IPS-20b (cell line): ENCODE data around the gene DHCR7.

Experiments used
- H3K27ac ChIP-seq: one replicate; pipeline ENCODE4 v1.5.1; 2013; ENCODE audit warnings: low read length
- H3K27me3 ChIP-seq: 2 replicates; pipeline ENCODE4 v1.6.1; 2013; ENCODE audit warnings: mild to moderate bottlenecking, low read length, inconsistent platforms; ENCODE audit not compliant: insufficient read depth
- H3K36me3 ChIP-seq: 2 replicates; pipeline ENCODE4 v1.6.1; 2013; ENCODE audit warnings: low read depth, mild to moderate bottlenecking, inconsistent platforms, low read length, moderate library complexity; ENCODE audit not compliant: insufficient read depth
- H3K4me1 ChIP-seq: 2 replicates; pipeline ENCODE4 v1.6.1; 2013; ENCODE audit warnings: mild to moderate bottlenecking, control low read depth, inconsistent platforms, low read length, moderate library complexity; ENCODE audit not compliant: insufficient read depth
- H3K4me3 ChIP-seq: 2 replicates; pipeline ENCODE4 v1.5.1; 2013; ENCODE audit warnings: mild to moderate bottlenecking, low read length, inconsistent platforms
- H3K9ac ChIP-seq: 2 replicates; pipeline ENCODE4 v1.6.1; 2013; ENCODE audit warnings: low read depth, mild to moderate bottlenecking, inconsistent platforms, low read length, moderate library complexity
- H3K9me3 ChIP-seq: 2 replicates; pipeline ENCODE4 v1.6.1; 2013; ENCODE audit warnings: mild to moderate bottlenecking, low read depth, low read length, inconsistent platforms; ENCODE audit not compliant: insufficient read depth

DHCR7 gene

DNA sequence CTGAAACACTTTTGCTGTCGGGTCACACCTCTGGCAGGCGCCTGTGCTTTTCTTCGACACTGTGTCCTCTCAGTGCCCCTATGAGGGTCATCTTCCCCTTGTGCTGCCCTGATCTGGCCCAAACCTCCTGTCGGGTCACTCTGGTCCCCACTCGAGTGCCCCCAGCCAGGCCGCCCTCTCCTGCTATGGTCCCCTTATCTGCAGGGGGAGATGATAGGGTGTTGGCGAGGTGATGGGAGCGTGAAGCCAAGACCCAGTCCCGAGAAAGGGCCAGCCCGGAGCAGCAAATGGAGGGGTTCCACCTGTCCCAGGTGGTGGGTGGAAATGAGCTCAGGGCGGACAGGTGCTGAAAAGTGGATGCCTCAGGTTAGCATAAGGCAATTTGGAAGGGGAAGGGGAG, 14.5 kb upstream of the DHCR7 start:
- Histone ChIP-seq H3K4me1 (no peaks in the 10 kb centered on the region), H3K9me3 (peaks cover 4% of the 10 kb centered on the region), H3K27ac (no peak overlapping the region), H3K9ac (no peak overlapping the region), H3K4me3 (no peak overlapping the region), H3K36me3 (peaks cover 40% of the 10 kb centered on the region), H3K27me3 (no peaks in the 10 kb centered on the region)

DNA sequence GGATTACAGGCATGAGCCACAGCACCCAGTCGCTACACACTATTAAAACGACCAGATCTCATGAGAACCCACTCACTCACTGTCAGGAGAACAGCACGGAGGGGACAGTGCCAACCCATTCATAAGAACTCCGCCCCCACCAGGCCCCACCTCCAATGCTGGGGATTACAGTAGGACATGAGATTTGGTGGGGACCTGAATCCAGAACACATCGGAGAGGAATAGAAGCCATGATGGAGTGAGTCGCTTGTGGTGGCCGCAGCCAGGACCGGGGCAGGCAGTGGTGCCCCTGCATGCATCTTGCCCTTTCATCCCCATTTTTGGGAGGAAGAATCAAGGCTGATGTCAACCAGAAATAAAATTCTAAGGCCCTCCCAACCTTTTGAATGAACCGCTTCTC, 13.5 kb upstream of the DHCR7 start:
- peaks cover 38% of the 10 kb centered on the region for H3K36me3 ChIP-seq

DNA sequence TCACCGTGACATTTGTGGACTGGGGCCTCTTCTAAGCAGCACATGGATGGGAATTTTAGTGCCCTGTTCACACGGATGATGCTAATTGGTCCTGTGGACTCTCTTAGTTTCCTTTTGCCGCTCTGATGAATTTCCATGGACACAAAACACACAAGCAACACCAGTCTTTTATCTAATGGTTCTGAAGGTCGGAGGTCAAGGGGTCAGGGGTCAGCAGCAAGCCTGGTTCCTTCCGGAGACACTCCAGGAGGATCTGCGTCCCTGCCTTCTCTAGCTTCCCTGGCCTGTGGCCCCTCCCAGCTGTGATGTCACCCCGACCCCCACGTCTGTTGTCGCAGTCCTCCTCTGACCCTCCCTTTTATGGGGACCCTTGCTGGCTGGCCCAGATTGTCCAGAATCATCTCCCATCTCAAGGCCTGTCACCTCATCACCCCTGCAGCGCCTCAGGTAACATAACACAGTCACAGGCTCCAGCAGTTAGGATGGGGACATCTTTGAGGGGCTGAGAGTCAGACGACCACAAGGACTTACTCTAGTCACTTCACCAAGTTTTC, 11.7 kb upstream of the DHCR7 start:
- H3K27me3 ChIP-seq = no peaks in the 10 kb centered on the region
- no peak overlapping the region for H3K27ac ChIP-seq
- H3K9me3 ChIP-seq = no peaks in the 10 kb centered on the region
- H3K4me3 ChIP-seq = no peak overlapping the region
- no peaks in the 10 kb centered on the region for H3K4me1 ChIP-seq
- H3K36me3 ChIP-seq = peaks cover 54% of the 10 kb centered on the region
- no peak overlapping the region for H3K9ac ChIP-seq

More for the DNA sequence above, 13.5 kb upstream of the DHCR7 start:
- Histone ChIP-seq H3K27ac (no peak overlapping the region), H3K9ac (no peak overlapping the region), H3K27me3 (no peaks in the 10 kb centered on the region), H3K9me3 (no peaks in the 10 kb centered on the region), H3K4me3 (no peak overlapping the region), H3K4me1 (no peaks in the 10 kb centered on the region)

DNA sequence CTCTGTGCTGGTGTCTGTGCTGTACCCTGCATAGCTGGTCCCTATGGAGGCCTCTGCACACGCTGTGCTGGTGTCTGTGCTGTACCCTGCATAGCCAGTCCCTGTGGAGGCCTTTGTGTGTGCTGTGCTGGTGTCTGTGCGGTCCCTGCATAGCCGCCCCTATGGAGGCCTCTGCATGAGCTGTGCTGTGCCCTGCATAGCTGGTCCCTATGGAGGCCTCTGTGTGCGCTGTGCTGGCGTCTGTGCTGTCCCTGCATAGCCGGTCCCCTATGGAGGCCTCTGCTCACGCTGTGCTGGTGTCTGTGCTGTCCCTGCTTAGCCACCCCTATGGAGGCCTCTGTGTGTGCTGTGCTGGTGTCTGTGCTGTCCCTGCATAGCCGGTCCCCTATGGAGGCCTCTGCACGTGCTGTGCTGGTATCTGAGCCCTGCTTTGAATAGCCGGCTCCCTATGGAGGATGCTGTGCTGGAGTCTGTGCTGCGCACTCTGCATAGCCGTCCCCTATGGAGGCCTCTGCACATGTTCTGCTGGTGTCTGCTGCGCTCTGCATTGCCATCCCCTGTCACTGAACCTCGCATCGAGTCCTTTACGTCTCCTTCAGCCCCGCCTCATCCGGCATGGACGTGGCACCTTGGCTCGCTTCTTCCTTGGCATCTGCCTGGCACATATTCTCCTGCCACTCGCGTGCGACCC, 11.0 kb upstream of the DHCR7 start:
- Histone ChIP-seq H3K4me1 (no peaks in the 10 kb centered on the region), H3K4me3 (no peak overlapping the region), H3K36me3 (peaks cover 55% of the 10 kb centered on the region), H3K27me3 (no peaks in the 10 kb centered on the region), H3K9ac (no peak overlapping the region), H3K27ac (no peak overlapping the region), H3K9me3 (no peaks in the 10 kb centered on the region)

DNA sequence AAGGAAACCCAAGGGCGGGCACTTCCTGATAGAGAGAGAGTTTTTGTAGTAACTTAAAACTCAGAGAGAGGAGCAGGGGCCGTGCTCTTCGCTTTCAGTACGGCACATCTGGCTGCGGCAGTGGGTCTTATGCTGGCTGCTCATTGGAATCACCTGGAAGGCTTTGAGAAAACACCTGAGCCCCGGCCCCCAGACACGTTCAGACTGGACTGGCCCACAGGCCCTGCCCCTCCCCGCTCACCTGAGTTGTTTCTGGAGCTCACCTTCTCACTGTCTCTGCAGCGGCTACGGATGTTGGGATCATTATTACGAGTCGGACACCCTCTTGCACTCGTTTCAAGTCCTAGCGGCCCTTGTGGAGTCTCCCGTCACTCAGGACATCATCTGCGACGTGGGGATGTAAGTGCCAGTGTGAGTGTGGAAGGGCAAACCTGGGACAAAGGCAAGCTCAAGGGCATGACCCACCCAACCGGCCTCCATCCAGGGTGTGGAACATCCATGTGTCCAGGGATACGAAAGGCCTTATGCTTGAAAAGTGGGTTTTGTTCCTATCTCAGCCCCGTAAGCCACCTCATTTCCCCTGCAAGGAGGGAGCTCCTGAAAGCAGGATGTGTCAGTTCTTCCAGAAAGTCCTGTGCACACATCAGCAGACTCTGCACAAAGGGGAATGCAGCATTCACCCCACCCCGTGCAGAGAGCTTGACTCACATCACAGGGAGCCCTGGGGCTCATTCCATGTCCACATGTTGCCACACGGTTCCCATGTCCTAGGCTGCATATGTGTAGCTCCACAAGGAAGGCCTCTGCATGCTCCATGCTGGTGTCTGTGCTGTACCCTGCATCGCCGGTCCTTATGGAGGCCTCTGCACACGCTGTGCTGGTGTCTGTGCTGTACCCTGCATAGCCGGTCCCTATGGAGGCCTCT, 10.2 kb upstream of the DHCR7 start:
- Histone ChIP-seq H3K4me1 (no peaks in the 10 kb centered on the region), H3K9me3 (no peaks in the 10 kb centered on the region), H3K27ac (no peak overlapping the region), H3K36me3 (peaks cover 55% of the 10 kb centered on the region), H3K4me3 (no peak overlapping the region), H3K27me3 (no peaks in the 10 kb centered on the region), H3K9ac (no peak overlapping the region)

DNA sequence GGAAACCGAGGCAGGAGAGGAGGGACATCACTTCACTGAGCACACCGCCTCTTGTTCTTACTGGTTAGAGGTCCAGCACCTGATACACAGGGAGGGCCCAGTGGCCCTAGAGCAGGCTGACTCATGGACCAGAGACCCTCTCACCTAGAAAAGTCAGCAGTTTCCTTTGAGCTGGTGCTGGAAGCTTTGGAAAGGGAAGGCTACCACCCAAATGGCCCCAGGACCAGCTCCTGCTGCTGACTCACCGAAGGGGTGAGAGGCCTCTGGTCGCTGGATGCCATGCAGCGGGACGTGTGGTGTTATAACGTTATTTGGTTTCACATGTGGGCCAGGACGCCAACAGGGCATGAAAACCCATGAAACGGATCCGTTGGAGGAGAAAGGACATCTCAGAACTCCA, 8.6 kb upstream of the DHCR7 start:
- H3K36me3 ChIP-seq = peaks cover 55% of the 10 kb centered on the region
- no peak overlapping the region for H3K9ac ChIP-seq
- no peak overlapping the region for H3K27ac ChIP-seq
- peaks cover 5% of the 10 kb centered on the region; the same call in 1 of the 2 replicates for H3K4me1 ChIP-seq
- H3K27me3 ChIP-seq = no peaks in the 10 kb centered on the region
- no peak overlapping the region for H3K4me3 ChIP-seq
- H3K9me3 ChIP-seq = no peaks in the 10 kb centered on the region

DNA sequence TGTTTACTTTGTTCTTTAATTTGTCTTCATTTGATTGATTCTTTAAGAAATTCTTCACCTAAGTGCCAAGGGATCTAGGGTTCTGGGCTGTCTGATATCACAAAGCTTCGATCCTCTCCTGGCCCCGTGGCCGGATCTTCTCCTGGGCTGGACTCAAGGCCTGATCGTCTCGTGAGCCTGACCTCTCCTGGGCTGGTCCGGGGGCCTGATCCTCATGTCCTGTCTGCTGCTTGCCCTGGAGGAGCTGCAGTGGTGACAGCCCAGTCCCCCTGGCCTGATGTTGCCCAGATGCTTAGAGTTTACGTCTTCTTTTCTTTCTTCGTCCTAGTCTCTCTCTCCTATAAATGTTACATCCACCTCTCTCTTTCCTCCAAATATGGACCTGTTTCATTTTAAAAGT, 8.1 kb upstream of the DHCR7 start:
- Histone ChIP-seq H3K9ac (no peak overlapping the region), H3K27ac (no peak overlapping the region), H3K4me3 (no peak overlapping the region), H3K36me3 (peaks cover 55% of the 10 kb centered on the region), H3K27me3 (no peaks in the 10 kb centered on the region), H3K4me1 (peaks cover 5% of the 10 kb centered on the region; the same call in 1 of the 2 replicates), H3K9me3 (no peaks in the 10 kb centered on the region)

DNA sequence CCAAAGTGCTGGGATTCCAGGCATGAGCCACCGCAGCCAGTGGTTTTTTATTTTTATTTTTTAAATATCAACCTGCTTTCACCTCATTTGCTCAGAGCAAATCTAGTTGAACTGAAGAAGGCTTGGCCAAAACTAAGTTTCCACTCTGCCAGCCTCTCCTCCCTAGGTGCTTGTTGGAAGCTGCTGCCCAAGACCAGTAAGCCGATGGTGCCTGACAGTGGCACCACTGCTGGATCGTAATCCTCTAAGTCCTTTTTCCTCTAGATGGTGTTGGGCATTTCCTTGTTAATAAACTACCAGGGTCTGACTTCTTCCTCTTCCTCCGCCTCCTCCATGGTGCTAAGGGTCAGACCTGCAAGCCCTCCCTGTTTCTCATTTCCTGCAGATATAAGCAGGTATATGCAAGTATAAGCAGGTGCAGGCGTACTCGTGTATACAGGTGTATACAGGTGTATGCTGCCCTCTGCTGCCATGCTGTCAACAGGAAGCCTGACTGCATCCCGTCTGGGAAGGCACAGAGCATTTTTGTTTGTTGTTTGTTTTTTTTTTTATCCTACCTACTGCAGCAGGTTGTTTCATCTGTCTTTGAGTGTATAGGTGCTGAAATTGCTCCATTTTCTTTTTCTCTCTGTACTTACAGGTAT, 6.4 kb upstream of the DHCR7 start:
- Histone ChIP-seq H3K4me1 (peaks cover 5% of the 10 kb centered on the region; the same call in 1 of the 2 replicates), H3K9me3 (no peaks in the 10 kb centered on the region), H3K27ac (no peak overlapping the region), H3K36me3 (peaks cover 41% of the 10 kb centered on the region), H3K4me3 (no peak overlapping the region), H3K27me3 (no peaks in the 10 kb centered on the region), H3K9ac (no peak overlapping the region)

DNA sequence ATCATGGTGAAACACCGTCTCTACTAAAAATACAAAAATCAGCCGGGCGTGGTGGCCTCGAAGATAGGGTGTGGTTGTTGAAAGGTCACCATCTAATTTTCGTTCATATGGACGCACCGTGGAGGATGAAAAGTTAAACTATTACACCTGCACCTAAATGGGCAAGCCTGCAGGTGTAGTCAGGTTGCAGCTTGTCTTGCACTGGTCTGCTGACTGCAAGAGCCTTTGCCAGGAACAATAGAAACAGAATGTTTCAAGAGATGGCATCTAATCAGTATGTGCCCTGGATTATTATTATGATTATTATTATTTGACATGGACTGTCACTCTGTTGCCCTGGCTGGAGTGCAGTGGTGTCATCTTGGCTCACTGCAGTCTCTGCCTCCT, 5.7 kb upstream of the DHCR7 start:
- H3K4me3 ChIP-seq = peak overlapping the region; percentile 93
- no peak overlapping the region for H3K27ac ChIP-seq
- H3K9ac ChIP-seq = peak overlapping the region; percentile 73; the same call in 1 of the 2 replicates
- H3K9me3 ChIP-seq = no peaks in the 10 kb centered on the region
- H3K27me3 ChIP-seq = no peaks in the 10 kb centered on the region
- H3K4me1 ChIP-seq = peaks cover 5% of the 10 kb centered on the region; the same call in 1 of the 2 replicates
- H3K36me3 ChIP-seq = peaks cover 34% of the 10 kb centered on the region

DNA sequence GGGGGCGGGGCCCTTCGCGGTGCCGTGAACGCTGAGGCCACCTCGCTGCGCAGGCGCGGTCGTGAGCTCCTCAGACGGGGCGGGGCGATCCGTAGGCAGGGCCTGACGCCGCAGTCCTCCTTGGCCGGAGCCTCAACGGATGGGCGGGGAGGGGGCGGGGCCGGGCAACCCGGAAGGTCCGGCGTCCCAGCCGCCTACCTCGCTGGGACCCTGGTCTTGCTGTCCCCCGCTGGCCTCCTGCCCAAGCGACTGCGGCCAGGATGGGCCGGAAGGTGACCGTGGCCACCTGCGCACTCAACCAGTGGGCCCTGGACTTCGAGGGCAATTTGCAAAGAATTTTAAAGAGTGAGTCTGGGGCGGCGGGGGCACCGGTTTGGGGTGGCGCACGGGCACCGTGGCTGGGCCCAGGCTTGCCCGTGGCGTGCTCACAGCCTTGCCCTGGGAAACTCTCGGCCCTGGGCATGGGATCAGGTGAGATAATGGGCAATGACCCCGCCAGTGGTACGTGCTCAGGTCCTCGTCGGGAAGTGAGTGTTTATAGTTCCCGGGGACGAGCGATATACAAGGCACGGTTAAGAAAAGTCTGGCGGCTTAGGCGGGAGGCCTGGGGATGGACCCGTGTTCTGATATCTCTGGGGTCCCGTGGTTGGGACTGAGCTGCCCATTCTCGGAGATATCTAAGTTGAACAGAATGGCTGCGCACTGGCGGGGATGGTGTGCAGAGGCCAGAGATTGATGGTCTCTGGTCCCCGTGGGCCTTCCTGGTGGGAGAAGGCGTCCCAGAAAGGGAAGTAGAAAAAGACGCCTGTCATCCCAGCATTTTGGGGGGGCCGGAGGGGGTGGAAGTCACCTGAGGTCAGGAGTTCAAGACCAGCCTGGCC, 5.1 kb upstream of the DHCR7 start, which contains the start of gene NADSYN1:
TSS of gene NADSYN1 (plus strand) at position 167 of the 881 bp plus-strand sequence. CDS start at position 261, 94 bp downstream.
- Histone ChIP-seq H3K27ac (no peak within 1 kb of the TSS), H3K4me3 (peak within 1 kb of the TSS; percentile 93), H3K9ac (peak within 1 kb of the TSS; percentile 73; the same call in 1 of the 2 replicates), H3K36me3 (peaks cover 28% of the 10 kb centered on the region), H3K27me3 (no peaks in the 10 kb centered on the region), H3K9me3 (no peaks in the 10 kb centered on the region), H3K4me1 (peaks cover 5% of the 10 kb centered on the region; the same call in 1 of the 2 replicates)
